SHP77 treated with DMSO at 0.1 percent for 48 hours (cell line): ENCODE data around the gene RTN3.

Source experiments
- DNase-seq: peaks from one replicate; lab custom pipeline; 2025; lab: John Stamatoyannopoulos, UW

The RTN3 gene

GRCh38 chr11:63738720-63739360, 57.5 kb downstream of the RTN3 start:
- DNase-seq, result peak; percentile 39

GRCh38 chr11:63745304-63746170, 64.2 kb downstream of the RTN3 start:
- DNase-seq, result no peak

- DNase-seq, result no peak
Observed at GRCh38 chr11:63747011-63747410, 65.7 kb downstream of the RTN3 start.

- no peak for DNase-seq
Observed at GRCh38 chr11:63749624-63750023, 68.3 kb downstream of the RTN3 start.

- DNase-seq, result no peak
Observed at GRCh38 chr11:63756919-63757761, 75.8 kb downstream of the RTN3 start.

- no peak for DNase-seq
Observed at GRCh38 chr11:63760487-63761079, 79.3 kb downstream of the RTN3 start.

- no peak for DNase-seq
Observed at GRCh38 chr11:63761188-63761587, 79.9 kb downstream of the RTN3 start.

GRCh38 chr11:63761931-63762653, 80.8 kb downstream of the RTN3 start:
- no peak for DNase-seq

GRCh38 chr11:63762654-63763495, 81.6 kb downstream of the RTN3 start:
- no peak for DNase-seq

- DNase-seq, result no peak
Observed at GRCh38 chr11:63763496-63764339, 82.4 kb downstream of the RTN3 start.

- no peak for DNase-seq
Observed at GRCh38 chr11:63764340-63764678, 83.0 kb downstream of the RTN3 start.

- no peak for DNase-seq
Observed at GRCh38 chr11:63764679-63765647, 83.7 kb downstream of the RTN3 start.

GRCh38 chr11:63765688-63766241, 84.5 kb downstream of the RTN3 start:
- no peak for DNase-seq

GRCh38 chr11:63766531-63767235, 85.4 kb downstream of the RTN3 start:
- DNase-seq, result no peak

GRCh38 chr11:63767267-63767564, 85.9 kb downstream of the RTN3 start:
- DNase-seq, result no peak

- no peak for DNase-seq
Observed at GRCh38 chr11:63767565-63768236, 86.4 kb downstream of the RTN3 start.
